Nephron progenitor cell (in vitro differentiated cells): ENCODE measurements around the gene KIRREL3.

Experiments
- DNase-seq: peaks from one replicate; pipeline ENCODE4 v3.0.0; 2021
- H3K27ac Mint-ChIP-seq: 2 replicates; pipeline ENCODE4 v1.8.0; 2021; ENCODE audit warnings: mild to moderate bottlenecking, moderate library complexity, mixed read lengths
- H3K27me3 Mint-ChIP-seq: 2 replicates; pipeline ENCODE4 v1.8.0; 2021; ENCODE audit warnings: mild to moderate bottlenecking, low read depth, mixed read lengths; ENCODE audit not compliant: poor library complexity
- H3K36me3 Mint-ChIP-seq: 2 replicates; pipeline ENCODE4 v1.8.0; 2021; ENCODE audit warnings: low read depth, mixed read lengths
- H3K4me1 Mint-ChIP-seq: 2 replicates; pipeline ENCODE4 v1.8.0; 2021; ENCODE audit warnings: mixed read lengths
- H3K4me3 Mint-ChIP-seq: 2 replicates; pipeline ENCODE4 v1.8.0; 2021; ENCODE audit warnings: mild to moderate bottlenecking, moderate library complexity, mixed read lengths
- H3K9me3 Mint-ChIP-seq: 2 replicates; pipeline ENCODE4 v1.8.0; 2021; ENCODE audit warnings: mild to moderate bottlenecking, moderate library complexity, mixed read lengths
- CTCF ChIP-seq: fragments of 200-600 bp; sonication (generic); IDR thresholded peaks from 2 replicates; pipeline ENCODE4 v1.5.0; 2021; ENCODE audit warnings: antibody characterized with exemption

Gene KIRREL3

GRCh38 chr11:126727381-126727780 lies 273.2 kb downstream of the KIRREL3 start:
- Mint-ChIP-seq H3K4me3 (no peak overlapping the region), H3K27me3 (peaks cover 14% of the 10 kb centered on the region), H3K9me3 (peaks cover 5% of the 10 kb centered on the region), H3K27ac (peak overlapping the region; percentile 11), H3K4me1 (peaks cover 33% of the 10 kb centered on the region), H3K36me3 (no peaks in the 10 kb centered on the region)
- no peak for TF ChIP-seq CTCF
- no peak for DNase-seq

DNA sequence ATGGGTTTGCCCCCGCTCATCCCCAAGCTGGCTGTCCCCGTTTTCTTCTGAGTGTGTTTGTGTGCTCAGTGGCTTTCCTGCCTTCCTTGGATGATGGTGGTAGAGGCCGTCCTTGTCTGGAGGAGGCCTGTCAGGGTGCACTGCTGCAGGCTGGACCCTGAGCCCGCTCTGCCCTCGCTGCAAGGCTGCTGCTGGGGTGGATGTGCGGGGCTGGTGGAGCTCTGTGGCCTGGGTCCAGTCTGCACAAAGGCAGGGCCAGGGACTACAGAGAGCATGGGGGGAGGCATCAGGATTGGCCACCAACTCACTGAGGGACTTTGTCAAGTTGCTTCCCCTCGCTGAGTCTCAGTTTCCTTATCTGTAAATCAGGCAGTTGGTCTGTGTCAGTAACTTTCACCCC lies 275.0 kb downstream of the KIRREL3 start:
- Mint-ChIP-seq H3K4me1 (peaks cover 18% of the 10 kb centered on the region), H3K4me3 (no peak overlapping the region), H3K9me3 (no peaks in the 10 kb centered on the region), H3K27ac (no peak overlapping the region), H3K27me3 (peaks cover 13% of the 10 kb centered on the region), H3K36me3 (no peaks in the 10 kb centered on the region)
- DNase-seq, result no peak
- no peak for TF ChIP-seq CTCF

DNA sequence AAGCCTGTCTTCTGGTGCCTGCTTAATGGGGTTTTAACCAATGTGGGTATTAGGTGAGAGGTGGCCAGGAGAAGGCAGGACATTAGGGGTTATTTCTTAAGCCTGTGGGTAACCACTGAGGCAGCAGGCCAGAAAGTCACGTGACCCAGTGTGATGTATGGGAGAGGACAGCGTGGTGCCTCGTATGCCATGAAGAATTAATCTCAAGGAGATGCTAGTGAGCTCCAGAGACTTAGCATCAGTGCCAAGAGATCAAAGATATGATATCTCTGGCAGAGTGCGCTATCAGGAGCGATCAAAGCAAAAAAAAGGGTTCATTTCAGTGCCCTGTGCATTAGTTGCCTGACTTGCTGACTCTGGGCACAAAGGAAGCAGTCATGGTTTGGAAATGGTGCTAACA lies 275.5 kb downstream of the KIRREL3 start:
- peaks cover 13% of the 10 kb centered on the region for H3K4me1 Mint-ChIP-seq
- peaks cover 13% of the 10 kb centered on the region for H3K27me3 Mint-ChIP-seq
- TF ChIP-seq CTCF, result no peak
- no peak for DNase-seq
- H3K36me3 Mint-ChIP-seq, result no peaks in the 10 kb centered on the region
- no peaks in the 10 kb centered on the region for H3K9me3 Mint-ChIP-seq
- H3K4me3 Mint-ChIP-seq, result no peak overlapping the region
- H3K27ac Mint-ChIP-seq, result no peak overlapping the region

DNA sequence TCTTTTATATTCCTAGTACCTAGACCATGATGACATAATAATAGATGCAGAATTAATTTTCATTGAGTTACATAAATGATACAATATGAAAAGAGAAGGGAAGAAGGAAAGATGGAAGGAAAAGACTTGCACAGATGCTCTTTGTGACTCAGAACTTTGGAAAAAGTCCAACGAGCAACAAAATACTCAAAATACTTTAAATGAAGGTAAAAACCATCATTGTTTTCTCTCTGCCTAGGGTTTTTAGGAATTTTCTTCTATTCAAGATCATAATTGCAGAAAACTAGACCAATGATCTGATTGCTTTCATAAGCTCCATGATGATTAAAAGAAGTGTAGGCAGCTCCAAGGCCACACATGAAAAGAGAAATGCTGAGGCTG lies 276.9 kb downstream of the KIRREL3 start:
- H3K36me3 Mint-ChIP-seq, result no peaks in the 10 kb centered on the region
- no peak for TF ChIP-seq CTCF
- H3K27me3 Mint-ChIP-seq, result peaks cover 11% of the 10 kb centered on the region
- H3K4me3 Mint-ChIP-seq, result no peak overlapping the region
- DNase-seq, result no peak
- H3K4me1 Mint-ChIP-seq, result peaks cover 2% of the 10 kb centered on the region
- H3K9me3 Mint-ChIP-seq, result no peaks in the 10 kb centered on the region
- no peak overlapping the region for H3K27ac Mint-ChIP-seq

DNA sequence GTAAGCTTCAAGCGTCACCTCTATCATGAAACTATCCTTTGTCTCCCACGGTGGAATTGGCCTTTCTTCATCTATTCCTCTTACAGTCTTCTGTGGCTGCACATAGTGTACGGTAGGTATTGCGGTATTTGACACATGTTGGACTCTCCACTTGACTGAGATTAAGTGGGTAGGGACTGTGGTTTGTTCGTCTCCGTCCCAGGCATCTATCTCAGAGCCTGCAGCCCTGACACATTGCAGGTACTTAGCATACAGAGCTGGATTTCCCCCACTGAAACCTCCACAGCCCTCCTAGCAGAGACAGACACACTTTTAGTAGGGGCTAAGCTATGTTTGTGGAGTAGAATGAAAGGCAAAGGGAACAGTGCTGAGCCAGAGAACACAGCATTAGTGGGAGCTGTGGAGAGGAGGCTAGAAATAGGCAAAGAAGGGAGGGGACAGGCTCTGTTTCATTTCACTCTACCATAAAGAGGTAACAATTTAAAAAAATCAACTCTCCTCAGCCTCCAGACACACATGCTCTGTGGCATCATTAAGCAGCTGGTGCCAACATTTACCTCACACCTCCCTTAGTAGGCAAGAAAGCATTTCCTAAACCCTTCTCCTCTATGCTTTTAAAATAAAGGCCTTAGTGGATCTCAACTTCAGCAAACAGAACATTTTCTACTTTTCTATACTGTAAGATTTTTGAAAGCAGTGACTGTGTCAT lies 277.5 kb downstream of the KIRREL3 start:
- H3K4me1 Mint-ChIP-seq, result no peaks in the 10 kb centered on the region
- no peak for TF ChIP-seq CTCF
- no peaks in the 10 kb centered on the region for H3K36me3 Mint-ChIP-seq
- H3K9me3 Mint-ChIP-seq, result no peaks in the 10 kb centered on the region
- peaks cover 16% of the 10 kb centered on the region for H3K27me3 Mint-ChIP-seq
- no peak for DNase-seq
- no peak overlapping the region for H3K4me3 Mint-ChIP-seq
- H3K27ac Mint-ChIP-seq, result peak overlapping the region; percentile 57
